ENCODE data around the gene NEK7.

Gene NEK7

DNA sequence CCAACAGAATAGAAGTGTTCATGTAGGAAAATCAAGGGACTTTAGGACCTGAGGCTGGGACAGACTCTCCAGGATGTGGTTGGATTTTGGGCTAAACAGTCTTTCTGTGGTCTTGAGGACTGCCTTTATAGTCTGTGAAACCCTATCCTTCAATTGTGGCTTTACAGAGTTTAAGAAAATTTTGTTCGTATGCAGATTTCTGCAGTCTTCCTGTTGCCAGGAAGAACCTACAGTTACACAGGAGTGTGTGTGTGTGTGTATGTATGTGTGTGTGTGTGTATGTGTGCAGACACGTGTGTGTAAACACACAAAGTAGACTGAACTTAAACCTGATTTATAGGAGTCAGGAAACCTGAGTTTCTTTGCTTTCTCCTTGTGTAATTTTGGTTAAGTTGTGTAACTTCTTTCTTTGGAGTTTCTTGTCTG, 22.8 kb downstream of the NEK7 start:
- TF ChIP-seq, protein P1, sequence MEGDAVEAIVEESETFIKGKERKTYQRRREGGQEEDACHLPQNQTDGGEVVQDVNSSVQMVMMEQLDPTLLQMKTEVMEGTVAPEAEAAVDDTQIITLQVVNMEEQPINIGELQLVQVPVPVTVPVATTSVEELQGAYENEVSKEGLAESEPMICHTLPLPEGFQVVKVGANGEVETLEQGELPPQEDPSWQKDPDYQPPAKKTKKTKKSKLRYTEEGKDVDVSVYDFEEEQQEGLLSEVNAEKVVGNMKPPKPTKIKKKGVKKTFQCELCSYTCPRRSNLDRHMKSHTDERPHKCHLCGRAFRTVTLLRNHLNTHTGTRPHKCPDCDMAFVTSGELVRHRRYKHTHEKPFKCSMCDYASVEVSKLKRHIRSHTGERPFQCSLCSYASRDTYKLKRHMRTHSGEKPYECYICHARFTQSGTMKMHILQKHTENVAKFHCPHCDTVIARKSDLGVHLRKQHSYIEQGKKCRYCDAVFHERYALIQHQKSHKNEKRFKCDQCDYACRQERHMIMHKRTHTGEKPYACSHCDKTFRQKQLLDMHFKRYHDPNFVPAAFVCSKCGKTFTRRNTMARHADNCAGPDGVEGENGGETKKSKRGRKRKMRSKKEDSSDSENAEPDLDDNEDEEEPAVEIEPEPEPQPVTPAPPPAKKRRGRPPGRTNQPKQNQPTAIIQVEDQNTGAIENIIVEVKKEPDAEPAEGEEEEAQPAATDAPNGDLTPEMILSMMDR (IDR thresholded peaks at IDR 0.05; ENCODE audit: control extremely low read depth, extremely low read depth, low read depth, missing control alignments), result no peak
- DNase-seq (ENCODE audit: extremely low spot score), result no peak
- ChIA-PET POLR2A (no interaction called here), CTCF (no interaction called here)

DNA sequence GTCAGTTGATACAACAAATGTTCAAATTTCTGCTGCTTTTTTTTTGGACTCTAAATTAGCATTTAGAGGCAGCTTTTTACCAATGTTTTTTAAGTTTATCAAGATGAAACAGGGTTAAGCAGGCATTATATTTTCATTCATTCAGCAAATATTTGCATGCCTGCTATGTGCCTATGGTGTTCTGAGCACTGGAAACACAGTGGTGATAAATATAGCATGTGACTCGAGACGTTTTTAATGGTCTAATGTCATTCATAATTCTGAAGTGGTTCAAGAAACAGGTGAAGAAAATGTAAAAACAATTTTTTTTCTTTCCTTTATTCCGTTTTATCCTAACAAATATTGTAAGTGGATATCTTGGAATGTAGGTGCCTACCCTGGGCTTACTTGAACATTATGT, 26.8 kb downstream of the NEK7 start:
- DNase-seq (ENCODE audit: extremely low spot score), result no peak
- ChIA-PET POLR2A (no interaction called here), CTCF (interaction anchor here (1.0 to 1.3 kb wide), 4 partner anchors 9 to 16 kb away, joined by 3 to 4 read pairs (median 3); no protein-coding TSS in a partner anchor)
- TF ChIP-seq, protein P1 (IDR thresholded peaks at IDR 0.05; ENCODE audit: control extremely low read depth, extremely low read depth, low read depth, missing control alignments), result no peak

DNA sequence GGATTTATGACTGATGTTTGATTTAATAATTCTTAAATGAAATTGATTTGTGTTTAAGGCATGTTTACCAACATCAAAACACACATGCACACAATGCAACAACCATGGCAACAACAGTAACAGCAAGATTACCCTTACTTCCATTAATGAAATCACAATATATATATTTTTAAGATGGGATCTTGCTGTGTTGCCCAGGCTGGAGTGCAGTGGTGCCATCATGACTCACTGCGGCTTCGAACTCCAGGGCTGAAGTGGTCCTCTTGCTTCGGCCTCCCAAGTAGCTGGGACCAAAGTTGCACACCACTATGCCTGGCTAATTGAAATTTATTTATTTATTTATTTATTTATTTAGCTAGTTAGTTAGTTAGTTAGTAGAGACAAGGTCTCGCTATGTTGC, 27.7 kb downstream of the NEK7 start:
- CTCF ChIA-PET, result interaction anchor here (2.8 kb wide), 1 partner anchor 14 kb away, joined by 15 read pairs; no protein-coding TSS in a partner anchor
- DNase-seq (ENCODE audit: extremely low spot score), result no peak
- TF ChIP-seq, protein P1 (IDR thresholded peaks at IDR 0.05; ENCODE audit: control extremely low read depth, extremely low read depth, low read depth, missing control alignments), result no peak
- POLR2A ChIA-PET, result no interaction called here

DNA sequence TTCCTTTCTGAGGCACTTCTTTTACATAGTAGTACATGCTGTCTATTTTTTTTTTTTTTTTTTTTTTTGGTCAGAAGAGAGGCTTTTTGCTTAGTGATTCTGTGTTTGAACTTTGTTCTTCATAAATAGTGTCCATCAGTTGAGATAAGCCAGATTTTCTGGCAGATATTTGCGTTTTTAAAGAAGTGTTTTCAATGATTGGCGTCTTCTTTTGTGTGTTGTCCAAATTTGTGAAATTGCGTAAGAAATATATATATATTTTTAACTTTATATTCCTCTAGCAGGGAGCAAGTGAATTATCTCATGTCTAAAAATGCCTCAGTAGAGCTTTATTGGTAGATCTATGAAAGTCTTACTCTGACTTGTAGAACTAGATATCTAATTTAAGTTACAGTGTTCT, 28.3 kb downstream of the NEK7 start:
- CTCF ChIA-PET, result interaction anchor here (2.8 kb wide), 1 partner anchor 13 kb away, joined by 15 read pairs; no protein-coding TSS in a partner anchor

DNA sequence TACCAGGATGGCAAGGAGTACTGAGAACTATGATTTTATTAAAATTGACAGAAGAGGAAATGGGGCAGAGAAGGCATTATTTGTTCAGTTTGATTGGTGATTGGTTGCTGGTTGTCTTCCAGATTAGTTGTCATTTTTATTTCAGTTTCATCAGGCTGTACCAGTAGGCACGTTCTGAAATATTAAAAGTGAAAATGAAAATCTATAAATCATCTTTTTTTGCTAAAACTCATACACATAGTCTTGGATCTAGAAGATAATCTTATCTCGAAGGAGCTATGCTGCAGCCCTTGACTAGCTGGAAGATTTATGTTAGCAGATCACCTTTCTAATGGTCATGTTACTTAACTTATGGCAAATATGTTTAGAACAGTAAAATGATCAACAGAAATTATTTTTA, 29.0 kb downstream of the NEK7 start:
- TF ChIP-seq, protein P1 (IDR thresholded peaks at IDR 0.05; ENCODE audit: control extremely low read depth, extremely low read depth, low read depth, missing control alignments), result no peak
- no peak for DNase-seq (ENCODE audit: extremely low spot score)
- POLR2A ChIA-PET, result no interaction called here
- CTCF ChIA-PET, result interaction anchor here (0.6 to 2.8 kb wide), 7 partner anchors 10 to 752 kb away, joined by 3 to 15 read pairs (median 4); no protein-coding TSS in a partner anchor

More for the DNA sequence above, 28.3 kb downstream of the NEK7 start:
- TF ChIP-seq, protein P1 (IDR thresholded peaks at IDR 0.05; ENCODE audit: control extremely low read depth, extremely low read depth, low read depth, missing control alignments), result no peak
- POLR2A ChIA-PET, result no interaction called here
- DNase-seq (ENCODE audit: extremely low spot score), result no peak

DNA sequence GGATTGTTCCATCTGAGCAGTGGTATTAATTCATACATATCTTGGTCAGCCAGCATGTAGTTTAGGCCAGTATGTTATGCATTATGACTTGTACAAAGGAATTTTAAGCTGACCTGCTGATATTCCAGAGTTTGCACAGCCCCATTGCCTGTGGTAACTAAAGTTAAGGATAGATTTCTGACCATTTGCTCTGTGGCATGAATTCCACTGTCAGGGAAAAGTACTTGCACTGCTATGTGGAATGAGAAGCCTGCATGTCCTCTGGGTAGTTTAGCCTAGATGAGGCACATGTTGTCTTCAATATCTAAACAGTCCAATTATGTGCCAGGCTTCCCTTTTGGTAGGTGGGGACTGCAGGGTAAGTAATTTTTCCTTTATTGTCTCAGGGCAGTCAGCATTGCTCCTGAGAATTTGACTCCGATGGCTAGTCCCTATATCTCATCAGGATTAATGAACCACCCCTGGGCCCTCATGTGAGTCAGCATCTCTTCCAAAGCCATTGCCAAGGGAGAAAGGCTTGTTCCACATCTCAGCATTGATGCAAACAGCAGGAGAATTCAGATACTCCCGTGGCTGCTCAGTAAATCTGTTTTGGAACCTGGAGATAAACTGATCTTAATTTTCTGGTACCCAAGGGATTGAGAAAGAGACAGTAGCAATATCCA, 30.2 kb downstream of the NEK7 start:
- DNase-seq (ENCODE audit: extremely low spot score), result no peak
- CTCF ChIA-PET, result interaction anchor here (0.9 to 2.8 kb wide), 9 partner anchors 8 to 77 kb away, joined by 3 to 15 read pairs (median 4); no protein-coding TSS in a partner anchor
- POLR2A ChIA-PET, result interaction anchor here (0.5 kb wide), 1 partner anchor 177 kb away, joined by 4 read pairs; no protein-coding TSS in a partner anchor
- TF ChIP-seq, protein P1 (IDR thresholded peaks at IDR 0.05; ENCODE audit: control extremely low read depth, extremely low read depth, low read depth, missing control alignments), result no peak

All from GM10248 (cell line).